ENCODE results near the gene FANCF. TPM values are rescaled to one million over a fixed set of nuclear protein-coding genes. Genes with fewer than 3 reads are reported as not detected.

FANCF gene
- total RNA-seq, 1 experiment from 2014 or later, result 11.1 TPM

GRCh38 chr11:22634897-22635629 lies 9.4 kb upstream of the FANCF start:
- H4K20me1 ChIP-seq (ENCODE audit: insufficient read depth, low read depth, low read length), result no peaks in the 10 kb centered on the region
- H3K27ac ChIP-seq (ENCODE audit: low read length), result no peak overlapping the region
- no peak overlapping the region for H3K9ac ChIP-seq (ENCODE audit: low read length)
- H3K4me1 ChIP-seq (ENCODE audit: low read length), result no peaks in the 10 kb centered on the region
- no peak for DNase-seq
- H3K79me2 ChIP-seq (ENCODE audit: low read length), result no peaks in the 10 kb centered on the region
- no peaks in the 10 kb centered on the region for H3K36me3 ChIP-seq (ENCODE audit: insufficient read depth, low read length)
- H3K4me3 ChIP-seq (ENCODE audit: low read length), result no peak overlapping the region
- H3K9me2 ChIP-seq (replicated peaks; ENCODE audit: insufficient read depth, low read length), result peaks cover 4% of the 10 kb centered on the region; the same call in 1 of the 2 replicates
- H3K27me3 ChIP-seq (ENCODE audit: low read length), result no peaks in the 10 kb centered on the region
- H2AFZ ChIP-seq (ENCODE audit: low read length), result no peak overlapping the region
- no peaks in the 10 kb centered on the region for H3K9me3 ChIP-seq (ENCODE audit: low read length)
- H3K4me2 ChIP-seq (ENCODE audit: low read depth, low read length, poor library complexity, severe bottlenecking), result no peak overlapping the region

- no peak overlapping the region for H3K4me3 ChIP-seq (ENCODE audit: low read length)
- no peak for DNase-seq
Measured at GRCh38 chr11:22633354-22633902, 7.8 kb upstream of the FANCF start.

DNA sequence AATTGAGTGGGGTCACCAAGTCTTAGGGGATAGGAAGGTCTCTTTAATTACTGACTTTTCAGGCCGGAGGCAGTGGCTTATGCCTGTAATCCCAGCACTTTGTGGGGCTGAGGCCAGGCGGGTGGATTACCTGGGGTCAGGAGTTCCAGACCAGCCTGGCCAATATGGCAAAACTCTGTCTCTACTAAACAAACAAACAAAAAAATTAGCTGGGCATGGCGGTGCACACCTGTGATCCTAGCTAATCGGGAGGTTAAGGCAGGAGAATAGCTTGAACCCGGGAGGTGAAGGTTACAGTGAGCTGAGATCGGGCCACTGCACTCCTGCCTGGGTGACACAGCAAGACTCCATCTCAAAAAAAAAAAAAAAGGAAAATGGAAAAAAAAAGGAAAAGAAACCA lies 1.8 kb upstream of the FANCF start:
- Histone ChIP-seq H3K27me3 (ENCODE audit: low read length) (no peaks in the 10 kb centered on the region), H3K4me1 (ENCODE audit: low read length) (peaks cover 19% of the 10 kb centered on the region), H3K9me3 (ENCODE audit: low read length) (no peaks in the 10 kb centered on the region), H4K20me1 (ENCODE audit: insufficient read depth, low read depth, low read length) (no peaks in the 10 kb centered on the region), H3K4me2 (ENCODE audit: low read depth, low read length, poor library complexity, severe bottlenecking) (no peak overlapping the region), H3K27ac (ENCODE audit: low read length) (no peak overlapping the region), H3K4me3 (ENCODE audit: low read length) (no peak overlapping the region), H3K79me2 (ENCODE audit: low read length) (peaks cover 12% of the 10 kb centered on the region), H2AFZ (ENCODE audit: low read length) (no peak overlapping the region), H3K9ac (ENCODE audit: low read length) (no peak overlapping the region), H3K9me2 (replicated peaks; ENCODE audit: insufficient read depth, low read length) (no peaks in the 10 kb centered on the region; the same call in 1 of the 2 replicates), H3K36me3 (ENCODE audit: insufficient read depth, low read length) (no peaks in the 10 kb centered on the region)
- DNase-seq, result no peak

More at GRCh38 chr11:22633354-22633902, 7.8 kb upstream of the FANCF start:
- Histone ChIP-seq H2AFZ (ENCODE audit: low read length) (no peak overlapping the region), H3K9me2 (replicated peaks; ENCODE audit: insufficient read depth, low read length) (no peaks in the 10 kb centered on the region; the same call in 1 of the 2 replicates), H3K36me3 (ENCODE audit: insufficient read depth, low read length) (no peaks in the 10 kb centered on the region), H3K4me2 (ENCODE audit: low read depth, low read length, poor library complexity, severe bottlenecking) (no peak overlapping the region), H4K20me1 (ENCODE audit: insufficient read depth, low read depth, low read length) (no peaks in the 10 kb centered on the region), H3K79me2 (ENCODE audit: low read length) (no peaks in the 10 kb centered on the region), H3K9me3 (ENCODE audit: low read length) (no peaks in the 10 kb centered on the region), H3K4me1 (ENCODE audit: low read length) (no peaks in the 10 kb centered on the region), H3K9ac (ENCODE audit: low read length) (no peak overlapping the region), H3K27ac (ENCODE audit: low read length) (no peak overlapping the region), H3K27me3 (ENCODE audit: low read length) (no peaks in the 10 kb centered on the region)

- no peak overlapping the region for H3K27ac ChIP-seq (ENCODE audit: low read length)
- DNase-seq, result peak; percentile 49
- peaks cover 19% of the 10 kb centered on the region for H3K4me1 ChIP-seq (ENCODE audit: low read length)
- peaks cover 12% of the 10 kb centered on the region for H3K79me2 ChIP-seq (ENCODE audit: low read length)
- peak overlapping the region; percentile 91; the same call in 1 of the 2 replicates for H3K9ac ChIP-seq (ENCODE audit: low read length)
- H3K4me3 ChIP-seq (ENCODE audit: low read length), result peak overlapping the region; percentile 89
- H3K27me3 ChIP-seq (ENCODE audit: low read length), result no peaks in the 10 kb centered on the region
- H3K4me2 ChIP-seq (ENCODE audit: low read depth, low read length, poor library complexity, severe bottlenecking), result peak overlapping the region; percentile 93
- H3K9me3 ChIP-seq (ENCODE audit: low read length), result no peaks in the 10 kb centered on the region
- no peaks in the 10 kb centered on the region; the same call in 1 of the 2 replicates for H3K9me2 ChIP-seq (replicated peaks; ENCODE audit: insufficient read depth, low read length)
- peak overlapping the region; percentile 96; the same call in 1 of the 2 replicates for H2AFZ ChIP-seq (ENCODE audit: low read length)
- H3K36me3 ChIP-seq (ENCODE audit: insufficient read depth, low read length), result no peaks in the 10 kb centered on the region
- H4K20me1 ChIP-seq (ENCODE audit: insufficient read depth, low read depth, low read length), result no peaks in the 10 kb centered on the region
Measured at GRCh38 chr11:22626573-22627239, 1.1 kb upstream of the FANCF start.

DNA sequence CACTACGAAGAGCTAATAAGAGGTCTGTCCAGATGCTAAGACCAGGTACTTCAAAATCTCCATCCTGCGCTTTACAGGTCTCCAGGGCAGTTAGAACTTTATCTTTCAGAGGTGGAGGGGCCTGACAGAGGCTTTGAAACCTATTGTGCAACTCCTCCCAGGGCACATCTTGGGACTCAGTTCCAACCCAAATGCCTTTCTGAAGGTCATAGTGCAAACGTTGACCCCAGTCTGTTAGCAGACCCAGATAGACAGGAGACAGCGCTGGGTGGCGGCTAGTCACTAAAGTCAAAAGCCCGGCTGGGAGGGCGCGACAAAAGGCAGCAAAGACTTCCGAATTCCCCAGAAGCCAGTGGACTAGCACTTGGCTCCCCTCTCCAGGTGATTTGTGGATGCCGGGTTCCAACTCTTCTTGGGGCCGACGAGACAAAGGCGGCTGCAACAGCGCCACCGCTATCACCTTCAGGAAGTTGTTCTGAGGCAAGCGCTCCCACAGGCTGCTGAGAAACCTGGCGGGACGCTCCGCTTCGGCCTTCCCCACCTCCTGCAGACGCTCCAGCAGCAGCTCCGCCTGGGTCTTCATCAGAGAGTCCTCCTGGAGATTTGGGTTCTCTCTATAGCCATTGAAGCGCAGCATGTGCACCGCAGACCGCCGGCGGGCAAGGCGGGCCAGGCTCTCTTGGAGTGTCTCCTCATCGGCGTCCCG lies 728 bp downstream of the FANCF start:
- Histone ChIP-seq H4K20me1 (ENCODE audit: insufficient read depth, low read depth, low read length) (no peaks in the 10 kb centered on the region), H3K27ac (ENCODE audit: low read length) (peak overlapping the region; percentile 9; the same call in 1 of the 2 replicates), H3K4me3 (ENCODE audit: low read length) (peak overlapping the region; percentile 89), H3K27me3 (ENCODE audit: low read length) (no peaks in the 10 kb centered on the region), H2AFZ (ENCODE audit: low read length) (peak overlapping the region; percentile 92), H3K79me2 (ENCODE audit: low read length) (peaks cover 12% of the 10 kb centered on the region), H3K4me2 (ENCODE audit: low read depth, low read length, poor library complexity, severe bottlenecking) (peak overlapping the region; percentile 93), H3K9ac (ENCODE audit: low read length) (peak overlapping the region; percentile 91), H3K4me1 (ENCODE audit: low read length) (peaks cover 19% of the 10 kb centered on the region), H3K9me2 (replicated peaks; ENCODE audit: insufficient read depth, low read length) (no peaks in the 10 kb centered on the region; the same call in 1 of the 2 replicates), H3K36me3 (ENCODE audit: insufficient read depth, low read length) (no peaks in the 10 kb centered on the region), H3K9me3 (ENCODE audit: low read length) (no peaks in the 10 kb centered on the region)
- peak; percentile 81 for DNase-seq

GRCh38 chr11:22617868-22618267 lies 7.8 kb downstream of the FANCF start:
- H3K9me3 ChIP-seq (ENCODE audit: low read length), result no peaks in the 10 kb centered on the region
- H3K79me2 ChIP-seq (ENCODE audit: low read length), result no peaks in the 10 kb centered on the region
- H3K9ac ChIP-seq (ENCODE audit: low read length), result no peak overlapping the region
- H3K27ac ChIP-seq (ENCODE audit: low read length), result no peak overlapping the region
- no peaks in the 10 kb centered on the region for H4K20me1 ChIP-seq (ENCODE audit: insufficient read depth, low read depth, low read length)
- no peaks in the 10 kb centered on the region for H3K4me1 ChIP-seq (ENCODE audit: low read length)
- H3K4me2 ChIP-seq (ENCODE audit: low read depth, low read length, poor library complexity, severe bottlenecking), result no peak overlapping the region
- H3K9me2 ChIP-seq (replicated peaks; ENCODE audit: insufficient read depth, low read length), result no peaks in the 10 kb centered on the region
- no peaks in the 10 kb centered on the region for H3K36me3 ChIP-seq (ENCODE audit: insufficient read depth, low read length)
- no peaks in the 10 kb centered on the region for H3K27me3 ChIP-seq (ENCODE audit: low read length)
- H3K4me3 ChIP-seq (ENCODE audit: low read length), result no peak overlapping the region
- H2AFZ ChIP-seq (ENCODE audit: low read length), result no peak overlapping the region
- DNase-seq, result no peak

DNA sequence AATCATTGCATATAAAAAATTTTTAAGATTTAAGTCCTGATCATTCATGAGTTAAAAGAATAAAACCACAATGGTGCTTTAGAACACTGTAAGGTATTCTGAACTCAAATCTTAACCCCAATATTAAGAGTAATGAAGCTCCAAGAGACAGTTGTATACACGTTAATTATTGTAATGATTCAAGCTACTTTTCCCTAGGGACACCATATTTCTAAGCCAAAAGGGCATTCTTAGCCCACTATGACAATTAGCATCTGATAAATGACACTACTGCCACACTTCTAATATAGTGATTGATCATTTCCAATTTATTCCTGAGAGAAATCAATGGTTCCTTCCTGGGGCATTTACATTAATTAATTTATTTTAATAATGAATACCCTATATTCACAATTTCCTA lies 21.7 kb downstream of the FANCF start:
- Histone ChIP-seq H4K20me1 (ENCODE audit: insufficient read depth, low read depth, low read length) (no peaks in the 10 kb centered on the region), H3K9me2 (replicated peaks; ENCODE audit: insufficient read depth, low read length) (no peaks in the 10 kb centered on the region), H3K36me3 (ENCODE audit: insufficient read depth, low read length) (no peaks in the 10 kb centered on the region), H3K27me3 (ENCODE audit: low read length) (no peaks in the 10 kb centered on the region), H3K9ac (ENCODE audit: low read length) (no peak overlapping the region), H3K4me2 (ENCODE audit: low read depth, low read length, poor library complexity, severe bottlenecking) (no peak overlapping the region), H3K4me1 (ENCODE audit: low read length) (no peaks in the 10 kb centered on the region), H3K4me3 (ENCODE audit: low read length) (no peak overlapping the region), H3K9me3 (ENCODE audit: low read length) (no peaks in the 10 kb centered on the region), H3K79me2 (ENCODE audit: low read length) (no peaks in the 10 kb centered on the region), H2AFZ (ENCODE audit: low read length) (no peak overlapping the region), H3K27ac (ENCODE audit: low read length) (no peak overlapping the region)
- no peak for DNase-seq

GRCh38 chr11:22602504-22602903 lies 23.1 kb downstream of the FANCF start:
- Histone ChIP-seq H3K79me2 (ENCODE audit: low read length) (no peaks in the 10 kb centered on the region), H3K27ac (ENCODE audit: low read length) (no peak overlapping the region), H3K4me1 (ENCODE audit: low read length) (no peaks in the 10 kb centered on the region), H3K9me3 (ENCODE audit: low read length) (no peaks in the 10 kb centered on the region), H3K27me3 (ENCODE audit: low read length) (no peaks in the 10 kb centered on the region), H2AFZ (ENCODE audit: low read length) (no peak overlapping the region), H3K9ac (ENCODE audit: low read length) (no peak overlapping the region), H3K36me3 (ENCODE audit: insufficient read depth, low read length) (no peaks in the 10 kb centered on the region), H3K4me3 (ENCODE audit: low read length) (no peak overlapping the region), H3K4me2 (ENCODE audit: low read depth, low read length, poor library complexity, severe bottlenecking) (no peak overlapping the region), H3K9me2 (replicated peaks; ENCODE audit: insufficient read depth, low read length) (no peaks in the 10 kb centered on the region), H4K20me1 (ENCODE audit: insufficient read depth, low read depth, low read length) (no peaks in the 10 kb centered on the region)
- DNase-seq, result no peak

All from Karpas-422 (cell line).